ENCODE measurements around the gene ENPP3.

The ENPP3 gene

GRCh38 chr6:131643855-131644460 lies 6.9 kb downstream of the ENPP3 start:
- DNase-seq: no peak

- no peak for DNase-seq
Observed at GRCh38 chr6:131644921-131645320, 7.8 kb downstream of the ENPP3 start.

GRCh38 chr6:131645846-131646245 lies 8.7 kb downstream of the ENPP3 start:
- DNase-seq: no peak

GRCh38 chr6:131646249-131646670 lies 9.2 kb downstream of the ENPP3 start:
- no peak for DNase-seq

GRCh38 chr6:131651782-131652181 lies 14.7 kb downstream of the ENPP3 start:
- DNase-seq: peak; percentile 91

- DNase-seq: peak; percentile 70
Observed at GRCh38 chr6:131652472-131652871, 15.4 kb downstream of the ENPP3 start.

- DNase-seq: no peak
Observed at GRCh38 chr6:131654326-131654725, 17.2 kb downstream of the ENPP3 start.

- no peak for DNase-seq
Observed at GRCh38 chr6:131655387-131655786, 18.3 kb downstream of the ENPP3 start.

GRCh38 chr6:131655951-131656350 lies 18.8 kb downstream of the ENPP3 start:
- peak; percentile 7 for DNase-seq

GRCh38 chr6:131656667-131657066 lies 19.6 kb downstream of the ENPP3 start:
- no peak for DNase-seq

GRCh38 chr6:131657222-131657621 lies 20.1 kb downstream of the ENPP3 start:
- no peak for DNase-seq

GRCh38 chr6:131657630-131658111 lies 20.6 kb downstream of the ENPP3 start:
- no peak for DNase-seq

- DNase-seq: no peak
Observed at GRCh38 chr6:131658287-131658686, 21.2 kb downstream of the ENPP3 start.

- peak; percentile 9 for DNase-seq
Observed at GRCh38 chr6:131660195-131660594, 23.1 kb downstream of the ENPP3 start.

GRCh38 chr6:131663578-131664165 lies 26.6 kb downstream of the ENPP3 start:
- no peak for DNase-seq

GRCh38 chr6:131669891-131670290 lies 32.8 kb downstream of the ENPP3 start:
- DNase-seq: no peak

- no peak for DNase-seq
Observed at GRCh38 chr6:131673184-131673583, 36.1 kb downstream of the ENPP3 start.

GRCh38 chr6:131678442-131678841 lies 41.3 kb downstream of the ENPP3 start:
- no peak for DNase-seq

GRCh38 chr6:131680868-131681267 lies 43.8 kb downstream of the ENPP3 start:
- DNase-seq: no peak

- DNase-seq: no peak
Observed at GRCh38 chr6:131681585-131681984, 44.5 kb downstream of the ENPP3 start.

GRCh38 chr6:131682442-131682841 lies 45.3 kb downstream of the ENPP3 start:
- DNase-seq: peak; percentile 15

- DNase-seq: no peak
Observed at GRCh38 chr6:131683479-131683878, 46.4 kb downstream of the ENPP3 start.

GRCh38 chr6:131685266-131685780 lies 48.2 kb downstream of the ENPP3 start:
- DNase-seq: no peak

GRCh38 chr6:131687022-131687421 lies 49.9 kb downstream of the ENPP3 start:
- no peak for DNase-seq

GRCh38 chr6:131688286-131688685 lies 51.2 kb downstream of the ENPP3 start:
- no peak for DNase-seq

Data from NCI-H69 (cell line).